Prostate gland (tissue), 2 donors: ENCODE results near the gene CHRNA9.

Source experiments
- CTCF ChIP-seq, 4 experiments: fragments of 200-600 bp in 2 of 4; fragments of 450-650 bp in 2 of 4; sonication (generic) in 2 of 4; IDR thresholded peaks; 1 replicate in 3 of 4; 2 replicates in 1 of 4; pipeline ENCODE4 v1.5.1; 2016 to 2019; ENCODE audit warnings: antibody characterized with exemption in 4 of 4, mild to moderate bottlenecking in 2 of 4, moderate library complexity in 2 of 4
- POLR2AphosphoS5 ChIP-seq: sonication (generic); formaldehyde crosslinking; IDR thresholded peaks from one replicate; pipeline ENCODE4 v1.6.1; 2017; ENCODE audit warnings: antibody characterized with exemption

GRCh38 chr4:40373636-40374035, 38.5 kb downstream of the CHRNA9 start:
- no peak for TF ChIP-seq CTCF (IDR thresholded peaks at IDR 0.05)
- TF ChIP-seq POLR2AphosphoS5: no peak
